ENCODE data around the gene ZNF425.
A peak's percentile ranks its signal among the peaks of the same experiment; 100 is the strongest.
"Not testable (repeated sequence)": the region's sequence is repeated elsewhere in the genome, so short reads cannot be mapped to it uniquely, and the experiment has no call there.

The ZNF425 gene

GRCh38 chr7:149071641-149072437 is 54.3 kb downstream of the ZNF425 start:
- DNase-seq, result no peak

GRCh38 chr7:149071182-149071635 is 54.9 kb downstream of the ZNF425 start:
- no peak for DNase-seq

DNA sequence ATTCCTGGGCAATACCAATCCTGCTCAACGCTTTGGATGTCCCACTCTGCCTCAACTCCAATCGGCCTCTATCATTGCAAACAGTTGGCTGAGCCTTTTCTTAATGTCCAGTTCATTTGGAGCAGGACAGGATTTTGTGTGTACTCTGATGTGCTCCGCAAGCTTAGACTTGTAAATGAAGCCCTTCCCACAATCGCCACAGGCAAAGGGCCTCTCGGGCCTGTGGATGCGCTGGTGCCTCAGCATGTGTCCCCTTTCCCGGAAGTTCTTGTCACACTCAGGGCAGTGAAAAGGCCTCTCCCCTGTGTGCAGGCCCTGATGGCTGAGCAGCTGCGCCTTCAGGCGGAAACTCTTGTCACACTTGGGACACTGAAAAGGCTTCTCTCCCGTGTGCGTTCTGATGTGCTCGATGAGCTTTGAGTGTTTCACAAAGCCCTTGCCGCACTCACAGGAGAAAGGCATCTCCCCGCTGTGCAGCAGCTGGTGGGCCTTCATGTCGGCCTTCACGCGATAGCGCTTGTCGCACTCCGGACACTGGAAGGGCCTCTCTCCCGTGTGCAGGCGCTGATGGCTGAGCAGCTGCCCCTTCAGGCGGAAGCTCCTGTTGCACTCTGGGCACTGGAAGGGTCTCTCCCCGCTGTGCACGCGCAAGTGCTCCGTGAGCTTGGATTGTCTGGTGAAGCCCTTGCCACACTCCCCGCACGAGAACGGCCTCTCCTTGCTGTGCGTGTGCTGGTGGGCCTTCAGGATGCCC is 55.6 kb downstream of the ZNF425 start:
- peak in 1 of 3 experiments; percentile 71 for DNase-seq

GRCh38 chr7:149067869-149068268 is 58.3 kb downstream of the ZNF425 start:
- DNase-seq, result no peak

DNA sequence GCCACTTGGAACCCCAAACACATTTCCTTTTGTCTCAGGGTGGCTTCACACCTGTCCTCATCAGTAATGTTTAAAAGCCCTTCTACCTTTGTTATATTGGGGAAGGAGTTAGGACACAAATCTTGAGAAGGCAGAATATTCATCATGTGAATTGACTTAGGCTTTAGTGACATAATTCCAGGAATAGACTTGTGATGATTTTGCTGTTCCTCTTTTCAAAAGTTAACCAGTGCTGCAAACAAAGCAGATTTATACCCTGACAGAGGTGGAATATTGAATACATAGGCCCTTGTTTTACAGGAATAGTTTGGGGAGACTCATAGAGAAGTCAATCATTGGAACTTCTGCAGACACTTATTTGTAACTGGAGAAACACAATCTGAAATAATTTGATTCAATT is 62.6 kb downstream of the ZNF425 start:
- DNase-seq, result no peak

DNA sequence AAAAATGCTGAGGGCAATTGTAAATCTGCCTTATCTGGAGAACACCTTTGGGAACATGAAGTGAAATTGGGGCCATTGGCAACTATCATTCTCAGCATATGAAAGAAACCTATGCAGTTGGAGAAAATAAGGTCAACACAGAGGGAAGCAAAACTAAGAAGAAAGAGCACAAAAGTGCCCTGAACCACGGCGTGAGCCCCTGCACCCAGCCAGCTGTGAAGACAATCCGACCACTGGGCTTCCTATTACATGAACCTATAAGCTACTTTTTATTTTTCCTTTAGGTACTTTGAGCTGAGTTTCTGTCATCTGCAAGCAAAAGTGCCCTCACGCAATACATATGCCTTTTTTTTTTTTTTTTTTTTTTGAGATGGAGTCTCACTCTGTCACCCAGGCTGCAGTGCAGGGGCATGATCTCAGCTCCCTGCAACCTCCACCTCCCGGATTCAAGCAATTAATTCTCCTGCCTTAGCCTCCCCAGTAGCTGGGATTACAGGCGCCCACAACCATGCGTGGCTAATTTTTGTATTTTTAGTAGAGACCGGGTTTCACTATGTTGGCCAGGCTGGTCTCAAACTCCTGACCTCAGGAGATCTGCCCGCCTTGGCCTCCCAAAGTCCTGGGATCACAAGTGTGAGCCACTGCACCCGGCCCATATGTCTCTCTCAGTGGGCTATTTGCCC is 63.8 kb downstream of the ZNF425 start:
- DNase-seq, result not testable (repeated sequence)

GRCh38 chr7:149060156-149060555 is 66.0 kb downstream of the ZNF425 start:
- DNase-seq, result no peak

DNA sequence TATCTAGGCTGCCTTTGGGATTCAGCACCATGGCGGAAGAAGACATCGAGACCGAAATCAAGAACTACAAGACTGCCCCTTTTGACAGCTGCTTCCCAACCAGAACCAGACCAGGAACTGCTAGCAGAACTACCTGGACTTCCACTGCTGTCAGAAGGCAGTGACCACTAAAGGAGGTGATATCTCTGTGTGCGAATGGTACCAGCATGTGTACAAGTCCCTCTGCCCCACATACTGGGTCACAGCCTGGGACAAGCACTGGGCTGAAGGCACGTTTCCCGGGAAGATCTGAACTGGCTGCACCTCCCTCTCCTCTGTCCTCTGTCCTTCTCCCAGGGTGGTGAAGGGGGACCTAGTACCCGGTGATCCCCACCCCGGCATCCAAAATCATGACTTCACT is 72.2 kb downstream of the ZNF425 start:
- no peak for DNase-seq

- DNase-seq, result no peak
Observed at GRCh38 chr7:149053384-149053783, 72.7 kb downstream of the ZNF425 start.
